ENCODE measurements around the gene RBM46.
"Not testable (repeated sequence)": the region's sequence is repeated elsewhere in the genome, so short reads cannot be mapped to it uniquely, and the experiment has no call there.

RBM46 gene

GRCh38 chr4:154822775-154823174, 41.7 kb downstream of the RBM46 start:
- FAIRE-seq = no peak
- no peak for DNase-seq (ENCODE audit: insufficient read length, low spot score)

GRCh38 chr4:154836030-154836429, 55.0 kb downstream of the RBM46 start:
- FAIRE-seq (no peak), DNase-seq (ENCODE audit: insufficient read length, low spot score) (no peak)

GRCh38 chr4:154836513-154836912, 55.4 kb downstream of the RBM46 start:
- FAIRE-seq = no peak
- DNase-seq (ENCODE audit: insufficient read length, low spot score) = no peak

- FAIRE-seq = no peak
These were observed 57.1 kb downstream of the RBM46 start for GRCh38 chr4:154838155-154838554.

GRCh38 chr4:154838694-154839093, 57.6 kb downstream of the RBM46 start:
- DNase-seq (ENCODE audit: insufficient read length, low spot score) (no peak), FAIRE-seq (no peak)

More at GRCh38 chr4:154838155-154838554, 57.1 kb downstream of the RBM46 start:
- DNase-seq (ENCODE audit: insufficient read length, low spot score) = no peak

GRCh38 chr4:154854362-154854761, 73.3 kb downstream of the RBM46 start:
- DNase-seq (ENCODE audit: insufficient read length, low spot score) (no peak), FAIRE-seq (no peak)

- FAIRE-seq (no peak), DNase-seq (ENCODE audit: insufficient read length, low spot score) (no peak)
These were observed 77.1 kb downstream of the RBM46 start for GRCh38 chr4:154858166-154858565.

- no peak for FAIRE-seq
- no peak for DNase-seq (ENCODE audit: insufficient read length, low spot score)
These were observed 87.5 kb downstream of the RBM46 start for GRCh38 chr4:154868414-154869194.

GRCh38 chr4:154869301-154869700, 88.2 kb downstream of the RBM46 start:
- no peak for DNase-seq (ENCODE audit: insufficient read length, low spot score)
- FAIRE-seq = no peak

- DNase-seq (ENCODE audit: insufficient read length, low spot score) (no peak), FAIRE-seq (no peak)
These were observed 91.1 kb downstream of the RBM46 start for GRCh38 chr4:154872198-154872597.

GRCh38 chr4:154874049-154874448, 93.0 kb downstream of the RBM46 start:
- not testable (repeated sequence) for FAIRE-seq

GRCh38 chr4:154877110-154877760, 96.2 kb downstream of the RBM46 start:
- DNase-seq (ENCODE audit: insufficient read length, low spot score) (no peak), FAIRE-seq (no peak)

More at GRCh38 chr4:154874049-154874448, 93.0 kb downstream of the RBM46 start:
- not testable (repeated sequence) for DNase-seq (ENCODE audit: insufficient read length, low spot score)
